Ovary (tissue), 3 donors: Measurements from ENCODE around the gene EEFSEC.

Experiments
- POLR2A ChIP-seq: fragments of 450-650 bp; IDR thresholded peaks from one replicate; pipeline ENCODE4 v1.6.1; 2017; ENCODE audit warnings: antibody characterized with exemption, mild to moderate bottlenecking, moderate library complexity
- TF ChIP-seq, protein P1 (sequence below), 3 donors: fragments of 450-650 bp in 2 of 3; fragments of 200-600 bp in 1 of 3; IDR thresholded peaks; one replicate each; pipeline versions ENCODE4 v1.5.1 to v1.8.0; 2016 to 2022; ENCODE audit warnings: antibody characterized with exemption in 3 of 3, mild to moderate bottlenecking in 1 of 3
- donor health status: DM: no; HTN: no; CAD: no.

DNA sequence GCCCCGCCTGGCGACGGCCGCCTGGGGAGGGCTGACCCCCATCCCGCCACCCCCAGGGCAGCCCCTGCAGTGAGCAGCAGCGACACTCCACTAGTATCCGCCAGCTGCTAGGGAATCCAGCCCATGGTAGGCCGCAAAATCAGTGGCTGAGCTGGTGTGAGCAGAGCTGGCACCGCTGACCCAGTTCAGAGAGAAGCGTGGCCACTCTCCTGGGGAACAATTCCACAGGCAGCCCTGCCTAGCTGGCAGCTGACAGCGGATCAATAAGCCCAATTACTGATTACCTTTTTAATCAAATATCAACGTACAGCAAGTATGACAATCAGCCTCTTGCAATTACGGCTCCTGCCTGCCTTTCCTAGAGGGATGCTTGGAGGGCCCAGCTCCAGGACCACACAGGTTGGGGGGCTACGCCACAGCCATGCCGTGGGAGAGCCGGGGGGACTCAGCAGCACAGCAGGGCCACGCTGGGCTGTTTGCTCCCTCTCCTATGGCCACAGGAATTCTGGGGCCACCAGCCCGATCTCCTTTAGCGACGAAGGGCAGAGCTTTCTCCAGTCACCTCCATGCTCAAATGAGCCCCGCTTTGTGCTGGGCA is 299.5 kb downstream of the EEFSEC start:
- TF ChIP-seq, protein P1, sequence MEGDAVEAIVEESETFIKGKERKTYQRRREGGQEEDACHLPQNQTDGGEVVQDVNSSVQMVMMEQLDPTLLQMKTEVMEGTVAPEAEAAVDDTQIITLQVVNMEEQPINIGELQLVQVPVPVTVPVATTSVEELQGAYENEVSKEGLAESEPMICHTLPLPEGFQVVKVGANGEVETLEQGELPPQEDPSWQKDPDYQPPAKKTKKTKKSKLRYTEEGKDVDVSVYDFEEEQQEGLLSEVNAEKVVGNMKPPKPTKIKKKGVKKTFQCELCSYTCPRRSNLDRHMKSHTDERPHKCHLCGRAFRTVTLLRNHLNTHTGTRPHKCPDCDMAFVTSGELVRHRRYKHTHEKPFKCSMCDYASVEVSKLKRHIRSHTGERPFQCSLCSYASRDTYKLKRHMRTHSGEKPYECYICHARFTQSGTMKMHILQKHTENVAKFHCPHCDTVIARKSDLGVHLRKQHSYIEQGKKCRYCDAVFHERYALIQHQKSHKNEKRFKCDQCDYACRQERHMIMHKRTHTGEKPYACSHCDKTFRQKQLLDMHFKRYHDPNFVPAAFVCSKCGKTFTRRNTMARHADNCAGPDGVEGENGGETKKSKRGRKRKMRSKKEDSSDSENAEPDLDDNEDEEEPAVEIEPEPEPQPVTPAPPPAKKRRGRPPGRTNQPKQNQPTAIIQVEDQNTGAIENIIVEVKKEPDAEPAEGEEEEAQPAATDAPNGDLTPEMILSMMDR (IDR thresholded peaks at IDR 0.05) = no peak
- no peak for TF ChIP-seq POLR2A
